Pancreas (tissue), 10 donors: ENCODE data around the gene MID1. TPM values are rescaled to one million over a fixed set of nuclear protein-coding genes. Genes with fewer than 3 reads are reported as not detected.

Experiments used
- ATAC-seq, 4 donors: fragments of 200-7000 bp; cut with Tn5 transposase; one replicate each; pipeline versions ENCODE4 v1.8.0 to v1.9.1; 2020; ENCODE audit warnings: mild to moderate bottlenecking in 4 of 4, moderate library complexity in 4 of 4
- DNase-seq, 6 donors: peaks; one replicate each; pipeline ENCODE4 v3.0.0-alpha.2; 2020
- FAIRE-seq: peaks from 2 replicates; lab custom pipeline; 2012; peaks lifted over from hg19 to GRCh38; lab: Jason Lieb, UNC
- H3K27ac ChIP-seq, 4 donors: fragments of 200-600 bp; sonication (generic); 1 replicate in 3 of 4; 2 replicates in 1 of 4; pipeline versions ENCODE4 v1.5.0 to v1.8.0; 2020
- H3K27me3 ChIP-seq, 4 donors: fragments of 200-600 bp; one replicate each; pipeline ENCODE4 v1.8.0; 2021
- H3K36me3 ChIP-seq, 3 donors: fragments of 200-600 bp; sonication (generic) in 1 of 3; one replicate each; pipeline versions ENCODE4 v1.5.0 to v1.8.0; 2020 to 2021
- H3K4me1 ChIP-seq, 3 donors: fragments of 200-600 bp; one replicate each; pipeline ENCODE4 v1.8.0; 2021
- H3K4me3 ChIP-seq, 4 donors: fragments of 200-600 bp; sonication (generic) in 2 of 4; one replicate each; pipeline versions ENCODE4 v1.5.0 to v1.8.0; 2020 to 2021
- H3K9me3 ChIP-seq, 4 donors: fragments of 200-600 bp; one replicate each; pipeline ENCODE4 v1.8.0; 2021
- CTCF ChIP-seq, 4 donors: fragments of 200-600 bp; sonication (generic) in 3 of 4; IDR thresholded peaks; one replicate each; pipeline versions ENCODE4 v1.5.0 to v1.8.0; 2021; ENCODE audit warnings: antibody characterized with exemption in 4 of 4
- WGBS, 2 donors: extraction: QIAGEN DNeasy Blood & Tissue Kit; methylation state at CpG; one replicate each; pipeline ENCODE4 v1.1.7; 2013; 5-methylcytosine and 5-hydroxymethylcytosine counted together
- intact Hi-C, 3 donors: fragments of 100-400 bp; cut with DNase I; formaldehyde crosslinking; loops; one replicate each; pipeline versions ENCODE4 v1.11.1 to v1.14.2; 2022
- polyA plus RNA-seq, 2 donors: library from polyadenylated mRNA; stranded (reverse); fragments of 200-250 nt; gene quantifications; one replicate each; pipeline ENCODE4 v1.2.3, GENCODE V29; 2013
- total RNA-seq, 6 donors: library from RNA; stranded (reverse); fragmentation: NEBNext Ultra II Directional in 4 of 6; extraction: Animal tissue kit (Norgen Biotek cat#: 25700) in 4 of 6; gene quantifications; one replicate each; pipeline versions ENCODE4 v1.2.1 to v1.2.4, GENCODE V29; 2021 to 2023
- donor health status: healthy with polysubstance abuse.
- donor health status: DM: no; HTN: no; CAD: no; lungs with moderate emphysema.
- donor health status: DM: no; HTN: no; CAD: no.
- donor health status: control.
- donor health status: control.
- donor health status: Bipolar disorder and iron deficiency.
- donor health status: DM: yes; HTN: yes; CAD: no.
- donor health status: DM: no; HTN: no; CAD: no.
- donor health status: DM: no; HTN: no; CAD: no.
- donor health status: DM: yes; HTN: yes; CAD: no.

Gene MID1
- total and polyA plus RNA-seq, 8 donors = 3.3 to 19.2 (median 5.1) TPM

- no peak for TF ChIP-seq CTCF (IDR thresholded peaks at IDR 0.05)
- ATAC-seq (no peak), FAIRE-seq (no peak), DNase-seq (no peak)
- WGBS, 2 donors = 70 to 75% methylated on average over 7 of the region's 7 CpGs
- Histone ChIP-seq H3K27ac (no peak overlapping the region), H3K27me3 (peaks cover 0 to 6% (median 0%) of the 10 kb centered on the region in 4 donors), H3K9me3 (no peaks in the 10 kb centered on the region), H3K36me3 (no peaks in the 10 kb centered on the region), H3K4me3 (no peak overlapping the region), H3K4me1 (no peaks in the 10 kb centered on the region)
- intact Hi-C loops = loop anchor here in 1 of 3 donors (10.0 kb wide), 1 partner anchor 437 kb away; no protein-coding TSS in a partner anchor
These were observed 11.2 kb upstream of the MID1 start for GRCh38 chrX:10631416-10632145.

- DNase-seq (no peak), FAIRE-seq (no peak), ATAC-seq (no peak)
- Histone ChIP-seq H3K4me1 (no peaks in the 10 kb centered on the region), H3K4me3 (no peak overlapping the region), H3K27ac (no peak overlapping the region), H3K9me3 (no peaks in the 10 kb centered on the region), H3K27me3 (peaks cover 0 to 6% (median 0%) of the 10 kb centered on the region in 4 donors), H3K36me3 (no peaks in the 10 kb centered on the region)
- no peak for TF ChIP-seq CTCF (IDR thresholded peaks at IDR 0.05)
- WGBS, 2 donors = 61 to 77% methylated on average over 4 of the region's 4 CpGs
- intact Hi-C loops = loop anchor here in 1 of 3 donors (10.0 kb wide), 1 partner anchor 436 kb away; no protein-coding TSS in a partner anchor
These were observed 9.9 kb upstream of the MID1 start for GRCh38 chrX:10630320-10630719.

GRCh38 chrX:10629905-10630304, 9.5 kb upstream of the MID1 start:
- H3K4me3 ChIP-seq = no peak overlapping the region
- DNase-seq = no peak
- H3K36me3 ChIP-seq = no peaks in the 10 kb centered on the region
- no peak for FAIRE-seq
- peaks cover 0 to 6% (median 0%) of the 10 kb centered on the region in 4 donors for H3K27me3 ChIP-seq
- H3K4me1 ChIP-seq = no peaks in the 10 kb centered on the region
- TF ChIP-seq CTCF (IDR thresholded peaks at IDR 0.05) = no peak
- H3K9me3 ChIP-seq = no peaks in the 10 kb centered on the region
- H3K27ac ChIP-seq = no peak overlapping the region
- WGBS, 2 donors = 80 to 94% methylated on average over 3 of the region's 3 CpGs
- intact Hi-C loops = loop anchor here in 1 of 3 donors (10.0 kb wide), 2 partner anchors 375 to 435 kb away; no protein-coding TSS in a partner anchor
- no peak for ATAC-seq

GRCh38 chrX:10628906-10629305, 8.5 kb upstream of the MID1 start:
- no peaks in the 10 kb centered on the region for H3K9me3 ChIP-seq
- WGBS, 2 donors = 77 to 91% methylated on average over 3 of the region's 3 CpGs
- no peak for TF ChIP-seq CTCF (IDR thresholded peaks at IDR 0.05)
- DNase-seq (no peak), FAIRE-seq (no peak), ATAC-seq (no peak)
- intact Hi-C loops = loop anchor here in 1 of 3 donors (10.0 kb wide), 1 partner anchor 374 kb away; no protein-coding TSS in a partner anchor
- H3K27ac ChIP-seq = no peak overlapping the region
- no peaks in the 10 kb centered on the region for H3K36me3 ChIP-seq
- H3K4me1 ChIP-seq = no peaks in the 10 kb centered on the region
- peaks cover 0 to 6% (median 0%) of the 10 kb centered on the region in 4 donors for H3K27me3 ChIP-seq
- H3K4me3 ChIP-seq = no peak overlapping the region

GRCh38 chrX:10622197-10622596, 1.8 kb upstream of the MID1 start:
- no peak for FAIRE-seq
- TF ChIP-seq CTCF (IDR thresholded peaks at IDR 0.05) = no peak
- Histone ChIP-seq H3K4me1 (no peaks in the 10 kb centered on the region), H3K9me3 (no peaks in the 10 kb centered on the region), H3K36me3 (no peaks in the 10 kb centered on the region), H3K4me3 (no peak overlapping the region), H3K27me3 (peaks cover 0 to 4% (median 0%) of the 10 kb centered on the region in 4 donors), H3K27ac (no peak overlapping the region)
- 39 to 80% methylated on average over 3 of the region's 3 CpGs for WGBS, 2 donors
- intact Hi-C loops = loop anchor here in 1 of 3 donors (10.0 kb wide), 1 partner anchor 367 kb away; no protein-coding TSS in a partner anchor
- DNase-seq = no peak
- no peak for ATAC-seq
